Measurements from ENCODE around the gene PHC2. TPM values are rescaled to one million over a fixed set of nuclear protein-coding genes. Genes with fewer than 3 reads are reported as not detected.
"Not testable (repeated sequence)": the region's sequence is repeated elsewhere in the genome, so short reads cannot be mapped to it uniquely, and the experiment has no call there.

The PHC2 gene
- polyA plus RNA-seq, 1 donor, result 67.8 TPM

GRCh38 chr1:33295023-33295422, 135.9 kb downstream of the PHC2 start:
- DNase-seq (ENCODE audit: low read depth), result no peak

- no peak for DNase-seq (ENCODE audit: low read depth)
Measured at GRCh38 chr1:33294071-33295010, 136.6 kb downstream of the PHC2 start.

- no peak for DNase-seq (ENCODE audit: low read depth)
Measured at GRCh38 chr1:33292726-33293340, 138.1 kb downstream of the PHC2 start.

- not testable (repeated sequence) for DNase-seq (ENCODE audit: low read depth)
Measured at GRCh38 chr1:33290615-33291014, 140.3 kb downstream of the PHC2 start.

GRCh38 chr1:33289858-33290154, 141.1 kb downstream of the PHC2 start:
- no peak for DNase-seq (ENCODE audit: low read depth)

GRCh38 chr1:33288976-33289857, 141.7 kb downstream of the PHC2 start:
- DNase-seq (ENCODE audit: low read depth), result no peak

GRCh38 chr1:33287317-33287716, 143.6 kb downstream of the PHC2 start:
- DNase-seq (ENCODE audit: low read depth), result no peak

GRCh38 chr1:33286451-33287185, 144.3 kb downstream of the PHC2 start:
- DNase-seq (ENCODE audit: low read depth), result no peak

GRCh38 chr1:33284049-33284448, 146.8 kb downstream of the PHC2 start:
- DNase-seq (ENCODE audit: low read depth), result no peak

GRCh38 chr1:33282791-33283190, 148.1 kb downstream of the PHC2 start:
- no peak for DNase-seq (ENCODE audit: low read depth)

- no peak for DNase-seq (ENCODE audit: low read depth)
Measured at GRCh38 chr1:33281554-33282303, 149.2 kb downstream of the PHC2 start.

- DNase-seq (ENCODE audit: low read depth), result no peak
Measured at GRCh38 chr1:33280091-33280661, 150.7 kb downstream of the PHC2 start.

GRCh38 chr1:33277488-33278084, 153.3 kb downstream of the PHC2 start:
- no peak for DNase-seq (ENCODE audit: low read depth)

GRCh38 chr1:33276573-33277298, 154.2 kb downstream of the PHC2 start:
- no peak for DNase-seq (ENCODE audit: low read depth)

- no peak for DNase-seq (ENCODE audit: low read depth)
Measured at GRCh38 chr1:33275706-33276572, 155.0 kb downstream of the PHC2 start.

- no peak for DNase-seq (ENCODE audit: low read depth)
Measured at GRCh38 chr1:33275195-33275594, 155.7 kb downstream of the PHC2 start.

GRCh38 chr1:33274446-33274845, 156.4 kb downstream of the PHC2 start:
- DNase-seq (ENCODE audit: low read depth), result no peak

GRCh38 chr1:33273961-33274371, 156.9 kb downstream of the PHC2 start:
- DNase-seq (ENCODE audit: low read depth), result no peak

Measured in forelimb muscle (tissue), 1 donor.